B cell (primary cell): ENCODE results near the gene FGL2. TPM values are rescaled to one million over a fixed set of nuclear protein-coding genes. Genes with fewer than 3 reads are reported as not detected.

Experiments used
- ATAC-seq: fragments of 200-7000 bp; cut with Tn5 transposase; one replicate; pipeline ENCODE4 v1.10.0; 2021; ENCODE audit warnings: low read depth, mild to moderate bottlenecking, moderate number of reproducible peaks, moderate library complexity
- CTCF ChIA-PET: fragments of 350-600 bp; sonication (Branson Sonifier 250); formaldehyde crosslinking; loops from one replicate; lab custom pipeline; 2021; ENCODE audit warnings: antibody characterized with exemption, inconsistent platforms; lab: Charles Lee
- POLR2A ChIA-PET: fragments of 350-600 bp; sonication (Branson Sonifier 250); formaldehyde crosslinking; loops from one replicate; lab custom pipeline; 2021; ENCODE audit warnings: antibody characterized with exemption; lab: Charles Lee
- DNase-seq: peaks from one replicate; pipeline ENCODE4 v3.0.0; 2013
- H2AFZ ChIP-seq: 2 replicates; pipeline ENCODE4 v1.6.1; 2012; ENCODE audit warnings: mild to moderate bottlenecking, low read depth, low read length; ENCODE audit not compliant: insufficient read depth, poor library complexity, severe bottlenecking
- H3K27ac ChIP-seq, 2 donors: 1 replicate in 1 of 2; 2 replicates in 1 of 2; pipeline ENCODE4 v1.5.1; 2012 to 2013; ENCODE audit warnings: low read length in 2 of 2, mild to moderate bottlenecking in 2 of 2, moderate library complexity in 1 of 2
- H3K27me3 ChIP-seq, 4 experiments: fragments of 200-600 bp in 1 of 4; sonication (generic) in 1 of 4; replicated peaks in 1 of 4; 1 replicate in 2 of 4; 2 replicates in 2 of 4; pipeline versions ENCODE4 v1.6.1 to v1.7.0; 2013 to 2016; ENCODE audit warnings: low read length in 3 of 4, mild to moderate bottlenecking in 2 of 4, mixed read lengths in 1 of 4, moderate library complexity in 1 of 4; ENCODE audit not compliant: insufficient read depth in 4 of 4, control insufficient read depth in 3 of 4; ENCODE audit errors: control extremely low read depth in 1 of 4
- H3K36me3 ChIP-seq, 2 experiments: replicated peaks in 1 of 2; 1 replicate in 1 of 2; 2 replicates in 1 of 2; pipeline versions ENCODE4 v1.6.1 to v1.7.1; 2013; ENCODE audit warnings: low read length in 1 of 2; ENCODE audit not compliant: insufficient read depth in 2 of 2, control insufficient read depth in 1 of 2; ENCODE audit errors: control extremely low read depth in 1 of 2, extremely low read depth in 1 of 2
- H3K4me1 ChIP-seq, 2 donors: fragments of 200-600 bp in 1 of 2; sonication (generic) in 1 of 2; 1 replicate in 1 of 2; 2 replicates in 1 of 2; pipeline versions ENCODE4 v1.5.1 to v1.6.1; 2013 to 2017; ENCODE audit warnings: low read length in 2 of 2; ENCODE audit not compliant: control insufficient read depth in 2 of 2, insufficient read depth in 2 of 2
- H3K4me2 ChIP-seq: replicated peaks from 2 replicates; pipeline ENCODE3; 2012; ENCODE audit warnings: mild to moderate bottlenecking, low read depth, low read length; ENCODE audit not compliant: poor library complexity, severe bottlenecking
- H3K4me3 ChIP-seq, 5 experiments: fragments of 200-600 bp in 1 of 5; sonication (generic) in 1 of 5; 1 replicate in 3 of 5; 2 replicates in 2 of 5; pipeline versions ENCODE4 v1.5.1 to v1.7.0; 2011 to 2016; ENCODE audit warnings: low read length in 4 of 5, mild to moderate bottlenecking in 4 of 5, low read depth in 2 of 5, control low read depth in 1 of 5, moderate library complexity in 1 of 5; ENCODE audit not compliant: insufficient read depth in 1 of 5; ENCODE audit errors: control extremely low read depth in 1 of 5, extremely low read depth in 1 of 5
- H3K79me2 ChIP-seq: fragments of 200-600 bp; sonication (generic); one replicate; pipeline ENCODE4 v1.6.0; 2016; ENCODE audit warnings: low read length; ENCODE audit not compliant: control insufficient read depth, insufficient read depth
- H3K9ac ChIP-seq: fragments of 200-600 bp; sonication (generic); 2 replicates; pipeline ENCODE4 v1.6.1; 2017; ENCODE audit warnings: mild to moderate bottlenecking, low read length, moderate library complexity
- H3K9me3 ChIP-seq, 3 donors: one replicate each; pipeline versions ENCODE4 v1.6.1 to v1.7.1; 2013; ENCODE audit warnings: low read length in 2 of 3; ENCODE audit not compliant: control insufficient read depth in 2 of 3, insufficient read depth in 1 of 3; ENCODE audit errors: control extremely low read depth in 1 of 3
- H4K20me1 ChIP-seq: 2 replicates; pipeline ENCODE4 v1.6.0; 2012; ENCODE audit warnings: mild to moderate bottlenecking, low read length; ENCODE audit not compliant: insufficient read depth, control insufficient read depth, poor library complexity, severe bottlenecking
- H3K27ac Mint-ChIP-seq: one replicate; pipeline ENCODE4 v1.8.0; 2021; ENCODE audit warnings: mixed read lengths
- H3K27me3 Mint-ChIP-seq: one replicate; pipeline ENCODE4 v1.8.0; 2021; ENCODE audit warnings: mixed read lengths
- H3K4me1 Mint-ChIP-seq: one replicate; pipeline ENCODE4 v1.8.0; 2021; ENCODE audit warnings: mixed read lengths
- H3K4me3 Mint-ChIP-seq: one replicate; pipeline ENCODE4 v1.8.0; 2021; ENCODE audit warnings: mixed read lengths
- H3K9me3 Mint-ChIP-seq: one replicate; pipeline ENCODE4 v1.8.0; 2022; ENCODE audit warnings: mixed read lengths; ENCODE audit not compliant: insufficient read depth
- EZH2 ChIP-seq: IDR thresholded peaks from 2 replicates; pipeline ENCODE4 v1.6.1; 2012; ENCODE audit warnings: borderline replicate concordance, low read depth, mild to moderate bottlenecking, moderate library complexity, low read length; ENCODE audit not compliant: insufficient read depth, poor library complexity, severe bottlenecking
- WGBS: methylation state at CpG from one replicate; pipeline ENCODE4 v1.1.5; 2013; ENCODE audit warnings: missing lambda C conversion rate; ENCODE audit not compliant: insufficient coverage; 5-methylcytosine and 5-hydroxymethylcytosine counted together
- intact Hi-C: fragments of 100-400 bp; cut with micrococcal nuclease; formaldehyde crosslinking; loops from one replicate; pipeline ENCODE4 v1.10.0; 2022
- polyA plus RNA-seq: library from polyadenylated mRNA; depleted of rRNA; stranded (reverse); fragments of >200 nt; gene quantifications from 2 replicates; pipeline ENCODE4 v1.2.3, GENCODE V29; 2012
- total RNA-seq, 2 donors: library from RNA; stranded (reverse); fragments of 120-200 nt in 1 of 2; gene quantifications; 1 replicate in 1 of 2; 2 replicates in 1 of 2; pipeline versions ENCODE4 v1.2.3 to v1.2.4, GENCODE V29; 2013 to 2022
- TF ChIP-seq, protein P1 (sequence below): fragments of 200-600 bp; IDR thresholded peaks from one replicate; pipeline ENCODE4 v1.8.0; 2022; ENCODE audit warnings: antibody characterized with exemption, mild to moderate bottlenecking

FGL2 gene
- total and polyA plus RNA-seq, 2 donors (not counting 1 experiment from before 2014, with no cell fraction given): 2.1 to 7.0 TPM

DNA sequence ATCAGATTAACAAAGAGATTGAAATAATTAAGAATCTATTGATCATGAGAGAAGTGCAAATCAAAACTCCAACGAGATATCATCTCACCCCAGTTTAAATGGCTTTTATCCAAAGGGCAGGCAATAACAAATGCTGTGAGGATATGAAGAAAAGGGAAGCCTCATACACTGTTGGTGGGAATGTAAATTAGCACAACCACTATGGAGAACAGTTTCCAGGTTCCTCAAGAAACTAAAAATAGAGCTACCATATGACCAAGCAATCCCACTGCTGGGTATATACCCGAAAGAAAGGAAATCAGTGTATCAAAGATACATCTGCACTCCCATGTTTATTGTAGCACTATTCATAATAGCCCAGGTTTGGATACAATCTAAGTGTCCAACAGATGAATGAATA is 13.8 kb downstream of the FGL2 start:
- no peak for ATAC-seq

DNA sequence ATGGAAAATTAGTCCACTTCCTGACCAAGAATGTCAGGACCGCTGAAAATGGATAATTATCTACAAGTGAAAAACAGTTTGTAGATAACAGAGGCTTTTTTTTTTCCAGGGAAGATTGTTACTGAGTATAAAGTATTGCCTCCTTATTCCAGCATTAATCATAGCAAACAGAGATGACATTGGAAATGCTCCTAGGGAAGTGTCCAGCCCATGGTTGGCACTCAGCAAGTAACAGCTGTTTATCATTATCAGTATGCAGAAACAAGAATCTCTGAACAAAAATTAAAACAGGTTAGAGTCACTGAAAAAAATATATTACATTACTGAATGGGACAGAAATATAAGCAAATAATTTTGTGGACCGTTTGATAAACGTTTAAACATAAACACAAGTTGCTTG is 14.6 kb downstream of the FGL2 start:
- H3K4me1 Mint-ChIP-seq: peaks cover 11% of the 10 kb centered on the region
- H3K4me3 Mint-ChIP-seq: no peak overlapping the region
- H3K4me3 ChIP-seq: no peak overlapping the region
- no peaks in the 10 kb centered on the region for H4K20me1 ChIP-seq
- ChIA-PET POLR2A (no interaction called here), CTCF (interaction anchor here (1.8 kb wide), 1 partner anchor 62 kb away, joined by 5 read pairs; no protein-coding TSS in a partner anchor)
- no peak for DNase-seq
- no CpG with 5 or more reads among the region's 3 CpGs for WGBS
- H3K9me3 Mint-ChIP-seq: no peaks in the 10 kb centered on the region
- H2AFZ ChIP-seq: no peak overlapping the region
- no peak for ATAC-seq
- H3K9ac ChIP-seq: no peak overlapping the region
- no peak overlapping the region for H3K27ac ChIP-seq
- peaks cover 10 to 11% of the 10 kb centered on the region in 2 donors for H3K4me1 ChIP-seq
- TF ChIP-seq EZH2: no peak
- TF ChIP-seq, protein P1, sequence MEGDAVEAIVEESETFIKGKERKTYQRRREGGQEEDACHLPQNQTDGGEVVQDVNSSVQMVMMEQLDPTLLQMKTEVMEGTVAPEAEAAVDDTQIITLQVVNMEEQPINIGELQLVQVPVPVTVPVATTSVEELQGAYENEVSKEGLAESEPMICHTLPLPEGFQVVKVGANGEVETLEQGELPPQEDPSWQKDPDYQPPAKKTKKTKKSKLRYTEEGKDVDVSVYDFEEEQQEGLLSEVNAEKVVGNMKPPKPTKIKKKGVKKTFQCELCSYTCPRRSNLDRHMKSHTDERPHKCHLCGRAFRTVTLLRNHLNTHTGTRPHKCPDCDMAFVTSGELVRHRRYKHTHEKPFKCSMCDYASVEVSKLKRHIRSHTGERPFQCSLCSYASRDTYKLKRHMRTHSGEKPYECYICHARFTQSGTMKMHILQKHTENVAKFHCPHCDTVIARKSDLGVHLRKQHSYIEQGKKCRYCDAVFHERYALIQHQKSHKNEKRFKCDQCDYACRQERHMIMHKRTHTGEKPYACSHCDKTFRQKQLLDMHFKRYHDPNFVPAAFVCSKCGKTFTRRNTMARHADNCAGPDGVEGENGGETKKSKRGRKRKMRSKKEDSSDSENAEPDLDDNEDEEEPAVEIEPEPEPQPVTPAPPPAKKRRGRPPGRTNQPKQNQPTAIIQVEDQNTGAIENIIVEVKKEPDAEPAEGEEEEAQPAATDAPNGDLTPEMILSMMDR: no peak
- no peaks in the 10 kb centered on the region for H3K9me3 ChIP-seq
- H3K4me2 ChIP-seq: no peak overlapping the region
- H3K36me3 ChIP-seq: no peaks in the 10 kb centered on the region
- H3K27me3 ChIP-seq: no peaks in the 10 kb centered on the region
- H3K27me3 Mint-ChIP-seq: no peaks in the 10 kb centered on the region
- H3K79me2 ChIP-seq: no peaks in the 10 kb centered on the region
- intact Hi-C loops: no loop called here
- no peak overlapping the region for H3K27ac Mint-ChIP-seq

More for the DNA sequence above, 13.8 kb downstream of the FGL2 start:
- Mint-ChIP-seq H3K9me3 (no peaks in the 10 kb centered on the region), H3K4me1 (peaks cover 11% of the 10 kb centered on the region), H3K27me3 (no peaks in the 10 kb centered on the region), H3K4me3 (no peak overlapping the region), H3K27ac (no peak overlapping the region)
- no CpG with 5 or more reads among the region's 2 CpGs for WGBS
- DNase-seq: no peak
- H3K27me3 ChIP-seq: no peaks in the 10 kb centered on the region
- no peaks in the 10 kb centered on the region for H4K20me1 ChIP-seq
- POLR2A ChIA-PET: no interaction called here
- H3K4me3 ChIP-seq: no peak overlapping the region
- intact Hi-C loops: no loop called here
- CTCF ChIA-PET: interaction anchor here (1.8 kb wide), 1 partner anchor 62 kb away, joined by 5 read pairs; no protein-coding TSS in a partner anchor
- H3K79me2 ChIP-seq: peaks cover under 1% of the 10 kb centered on the region
- peaks cover 10 to 11% of the 10 kb centered on the region in 2 donors for H3K4me1 ChIP-seq
- H3K27ac ChIP-seq: no peak overlapping the region
- no peaks in the 10 kb centered on the region for H3K9me3 ChIP-seq
- no peak overlapping the region for H2AFZ ChIP-seq
- no peaks in the 10 kb centered on the region for H3K36me3 ChIP-seq
- TF ChIP-seq, protein P1: no peak
- no peak for TF ChIP-seq EZH2
- no peak overlapping the region for H3K4me2 ChIP-seq
- no peak overlapping the region for H3K9ac ChIP-seq
